Measurements from ENCODE around the gene IQSEC1. TPM values are rescaled to one million over a fixed set of nuclear protein-coding genes. Genes with fewer than 3 reads are reported as not detected.

IQSEC1 gene
- total and polyA plus RNA-seq, 2 experiments from 2014 or later, result 21.2 to 24.7 TPM

DNA sequence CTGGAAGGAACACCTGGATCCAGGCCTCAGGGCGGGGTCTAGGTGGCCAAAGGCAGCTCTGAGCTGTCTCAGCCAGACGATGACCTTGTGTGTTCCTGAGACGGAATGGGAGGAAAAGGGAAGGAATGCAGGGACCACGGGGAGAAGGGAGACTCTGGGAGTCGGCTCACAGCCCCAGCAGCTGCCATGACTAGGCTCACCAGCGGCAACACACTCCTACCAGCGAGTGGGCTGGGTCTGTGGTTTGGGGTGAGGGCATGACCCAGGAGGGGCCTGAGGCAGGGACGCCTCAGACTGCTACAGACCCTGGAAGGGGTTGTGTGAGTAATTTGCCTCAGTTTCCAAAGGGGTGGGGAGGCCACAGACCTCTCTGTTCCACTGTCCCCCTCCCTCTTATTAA, 19.8 kb downstream of the IQSEC1 start:
- no peak for TF ChIP-seq EZH2 (IDR thresholded peaks at IDR 0.05; ENCODE audit: borderline replicate concordance)
- no peak overlapping the region for H3K27ac ChIP-seq
- H3K9me2 ChIP-seq (replicated peaks; ENCODE audit: insufficient read depth), result no peaks in the 10 kb centered on the region
- no peaks in the 10 kb centered on the region for H3K79me2 ChIP-seq
- H3K27me3 ChIP-seq, result no peaks in the 10 kb centered on the region
- no peak overlapping the region for H3K4me3 ChIP-seq
- H4K20me1 ChIP-seq (ENCODE audit: insufficient read depth, poor library complexity, severe bottlenecking), result no peaks in the 10 kb centered on the region
- H3K4me2 ChIP-seq, result no peak overlapping the region
- no peaks in the 10 kb centered on the region for H3K9me3 ChIP-seq (ENCODE audit: low read depth)
- no peaks in the 10 kb centered on the region for H3K36me3 ChIP-seq (replicated peaks; ENCODE audit: insufficient read depth, low read depth)
- no peak overlapping the region for H2AFZ ChIP-seq
- DNase-seq (ENCODE audit: low spot score), result no peak
- H3K4me1 ChIP-seq (ENCODE audit: insufficient read depth), result no peaks in the 10 kb centered on the region
- WGBS (ENCODE audit: low lambda C conversion rate, missing lambda C conversion rate), result 75% methylated on average over 8 of the region's 8 CpGs

- no peak overlapping the region for H3K27ac ChIP-seq
- H3K27me3 ChIP-seq, result no peaks in the 10 kb centered on the region
- no peaks in the 10 kb centered on the region for H3K4me1 ChIP-seq (ENCODE audit: insufficient read depth)
- no peak for DNase-seq (ENCODE audit: low spot score)
- no peaks in the 10 kb centered on the region for H3K9me2 ChIP-seq (replicated peaks; ENCODE audit: insufficient read depth)
- no peaks in the 10 kb centered on the region for H3K79me2 ChIP-seq
- H3K9me3 ChIP-seq (ENCODE audit: low read depth), result no peaks in the 10 kb centered on the region
- 91% methylated on average over 16 of the region's 16 CpGs for WGBS (ENCODE audit: low lambda C conversion rate, missing lambda C conversion rate)
- H3K4me2 ChIP-seq, result no peak overlapping the region
- no peaks in the 10 kb centered on the region for H4K20me1 ChIP-seq (ENCODE audit: insufficient read depth, poor library complexity, severe bottlenecking)
- TF ChIP-seq EZH2 (IDR thresholded peaks at IDR 0.05; ENCODE audit: borderline replicate concordance) (no peak), EZH2phosphoT487 (IDR thresholded peaks at IDR 0.05; ENCODE audit: low read depth, severe bottlenecking, unreplicated experiment) (no peak)
- H2AFZ ChIP-seq, result no peak overlapping the region
- no peak overlapping the region for H3K4me3 ChIP-seq
- H3K36me3 ChIP-seq (replicated peaks; ENCODE audit: insufficient read depth, low read depth), result no peaks in the 10 kb centered on the region
Measured at GRCh38 chr3:13052191-13052820, 20.9 kb downstream of the IQSEC1 start.

GRCh38 chr3:13051581-13051980, 21.6 kb downstream of the IQSEC1 start:
- H3K79me2 ChIP-seq, result no peaks in the 10 kb centered on the region
- H3K27me3 ChIP-seq, result no peaks in the 10 kb centered on the region
- no peak overlapping the region for H3K27ac ChIP-seq
- no peak for DNase-seq (ENCODE audit: low spot score)
- no peak for TF ChIP-seq EZH2 (IDR thresholded peaks at IDR 0.05; ENCODE audit: borderline replicate concordance)
- TF ChIP-seq EZH2phosphoT487 (IDR thresholded peaks at IDR 0.05; ENCODE audit: low read depth, severe bottlenecking, unreplicated experiment), result no peak
- no peak overlapping the region for H3K4me3 ChIP-seq
- no peaks in the 10 kb centered on the region for H4K20me1 ChIP-seq (ENCODE audit: insufficient read depth, poor library complexity, severe bottlenecking)
- H2AFZ ChIP-seq, result no peak overlapping the region
- H3K4me2 ChIP-seq, result no peak overlapping the region
- WGBS (ENCODE audit: low lambda C conversion rate, missing lambda C conversion rate), result 90% methylated on average over 6 of the region's 6 CpGs
- H3K4me1 ChIP-seq (ENCODE audit: insufficient read depth), result no peaks in the 10 kb centered on the region
- H3K36me3 ChIP-seq (replicated peaks; ENCODE audit: insufficient read depth, low read depth), result no peaks in the 10 kb centered on the region
- no peaks in the 10 kb centered on the region for H3K9me3 ChIP-seq (ENCODE audit: low read depth)
- H3K9me2 ChIP-seq (replicated peaks; ENCODE audit: insufficient read depth), result no peaks in the 10 kb centered on the region

DNA sequence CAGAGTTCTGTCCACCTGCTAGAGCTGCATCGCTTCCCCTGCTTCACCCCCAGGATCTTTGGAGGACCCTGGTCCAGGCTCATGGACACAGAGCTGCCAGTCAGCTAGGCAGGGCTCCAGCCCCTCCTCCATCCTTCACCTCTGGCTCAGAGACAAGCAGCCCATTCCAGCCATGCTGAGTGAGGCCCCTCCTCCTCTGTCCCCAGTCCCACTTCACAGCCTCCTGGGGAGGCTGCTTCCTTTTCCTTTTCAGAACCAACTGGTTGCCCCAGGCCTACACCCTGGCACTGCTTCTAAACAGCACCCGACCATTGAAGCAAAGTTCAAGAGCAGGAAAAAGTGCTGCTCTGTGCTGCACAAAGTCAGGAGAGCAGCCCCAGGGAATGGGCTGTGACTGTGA, 22.2 kb downstream of the IQSEC1 start:
- Histone ChIP-seq H3K9me2 (replicated peaks; ENCODE audit: insufficient read depth) (no peaks in the 10 kb centered on the region), H2AFZ (no peak overlapping the region), H3K9me3 (ENCODE audit: low read depth) (no peaks in the 10 kb centered on the region), H3K79me2 (no peaks in the 10 kb centered on the region), H3K27me3 (no peaks in the 10 kb centered on the region), H3K36me3 (replicated peaks; ENCODE audit: insufficient read depth, low read depth) (no peaks in the 10 kb centered on the region), H4K20me1 (ENCODE audit: insufficient read depth, poor library complexity, severe bottlenecking) (no peaks in the 10 kb centered on the region), H3K4me3 (no peak overlapping the region), H3K4me2 (no peak overlapping the region), H3K4me1 (ENCODE audit: insufficient read depth) (no peaks in the 10 kb centered on the region), H3K27ac (no peak overlapping the region)
- TF ChIP-seq CTCF (IDR thresholded peaks at IDR 0.05; ENCODE audit: poor library complexity), result no peak
- no peak for TF ChIP-seq EZH2phosphoT487 (IDR thresholded peaks at IDR 0.05; ENCODE audit: low read depth, severe bottlenecking, unreplicated experiment)
- TF ChIP-seq EZH2 (IDR thresholded peaks at IDR 0.05; ENCODE audit: borderline replicate concordance), result no peak
- DNase-seq (ENCODE audit: low spot score), result no peak
- 66% methylated on average over 2 of the region's 2 CpGs for WGBS (ENCODE audit: low lambda C conversion rate, missing lambda C conversion rate)

DNA sequence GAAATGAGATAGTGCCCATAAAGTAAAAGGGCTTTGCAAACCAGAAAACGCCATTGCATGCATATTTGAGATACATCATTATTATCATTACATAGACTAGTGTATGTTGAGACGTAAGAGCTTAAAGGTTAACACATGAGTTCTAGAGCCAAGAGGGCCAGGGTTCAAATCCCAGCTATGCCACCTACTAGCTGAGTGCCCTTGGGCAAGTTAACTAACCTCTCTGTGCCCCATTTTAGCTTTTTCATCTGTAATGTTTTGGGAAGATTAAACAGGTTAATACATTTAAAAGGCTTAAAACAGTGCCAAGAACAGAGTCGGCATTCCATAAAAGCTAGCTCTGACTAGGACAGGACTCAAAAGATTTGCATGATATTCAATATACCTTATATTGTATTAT, 22.8 kb downstream of the IQSEC1 start:
- Histone ChIP-seq H3K9me2 (replicated peaks; ENCODE audit: insufficient read depth) (no peaks in the 10 kb centered on the region), H3K27ac (no peak overlapping the region), H3K4me2 (no peak overlapping the region), H4K20me1 (ENCODE audit: insufficient read depth, poor library complexity, severe bottlenecking) (no peaks in the 10 kb centered on the region), H3K4me1 (ENCODE audit: insufficient read depth) (no peaks in the 10 kb centered on the region), H3K4me3 (no peak overlapping the region), H3K9me3 (ENCODE audit: low read depth) (no peaks in the 10 kb centered on the region), H2AFZ (no peak overlapping the region), H3K79me2 (no peaks in the 10 kb centered on the region), H3K36me3 (replicated peaks; ENCODE audit: insufficient read depth, low read depth) (no peaks in the 10 kb centered on the region), H3K27me3 (no peaks in the 10 kb centered on the region)
- WGBS (ENCODE audit: low lambda C conversion rate, missing lambda C conversion rate), result 94% methylated on average over 3 of the region's 3 CpGs
- no peak for DNase-seq (ENCODE audit: low spot score)
- TF ChIP-seq EZH2 (IDR thresholded peaks at IDR 0.05; ENCODE audit: borderline replicate concordance) (no peak), CTCF (IDR thresholded peaks at IDR 0.05; ENCODE audit: poor library complexity) (no peak), EZH2phosphoT487 (IDR thresholded peaks at IDR 0.05; ENCODE audit: low read depth, severe bottlenecking, unreplicated experiment) (no peak)

Data from hepatocyte (in vitro differentiated cells).